Transverse colon (tissue), 4 donors: ENCODE data around the gene RGS19. TPM values are rescaled to one million over a fixed set of nuclear protein-coding genes. Genes with fewer than 3 reads are reported as not detected.

Source experiments
- DNase-seq: peaks from one replicate; pipeline ENCODE4 v3.0.0-alpha.2; 2019
- H3K27ac ChIP-seq, 4 donors: fragments of 200-600 bp; sonication (generic); 2 replicates each; pipeline ENCODE4 v1.5.1; 2016 to 2018; ENCODE audit warnings: inconsistent platforms in 4 of 4
- H3K27me3 ChIP-seq: fragments of 200-600 bp; sonication (generic); 2 replicates; pipeline ENCODE4 v1.5.1; 2017; ENCODE audit warnings: inconsistent platforms
- H3K36me3 ChIP-seq, 4 donors: fragments of 200-600 bp; sonication (generic); 2 replicates each; pipeline ENCODE4 v1.5.1; 2017 to 2019; ENCODE audit warnings: inconsistent platforms in 4 of 4
- H3K4me1 ChIP-seq, 4 donors: fragments of 200-600 bp; sonication (generic); 2 replicates each; pipeline ENCODE4 v1.5.1; 2017 to 2020; ENCODE audit warnings: inconsistent platforms in 4 of 4
- H3K4me3 ChIP-seq, 4 donors: fragments of 200-600 bp; sonication (generic); 1 replicate in 1 of 4; 2 replicates in 3 of 4; pipeline versions ENCODE4 v1.5.1 to v1.6.1; 2017 to 2019; ENCODE audit warnings: inconsistent platforms in 4 of 4
- H3K9me3 ChIP-seq, 2 donors: fragments of 200-600 bp; sonication (generic); 2 replicates each; pipeline ENCODE4 v1.5.1; 2017 to 2019; ENCODE audit warnings: inconsistent platforms in 2 of 2
- EP300 ChIP-seq: sonication (generic); formaldehyde crosslinking; IDR thresholded peaks from one replicate; pipeline ENCODE4 v1.6.1; 2017; ENCODE audit warnings: antibody characterized with exemption, low read depth
- POLR2A ChIP-seq: fragments of 450-650 bp; IDR thresholded peaks from one replicate; pipeline ENCODE4 v1.6.1; 2016; ENCODE audit warnings: antibody characterized with exemption, mild to moderate bottlenecking, moderate library complexity
- POLR2AphosphoS5 ChIP-seq, 3 donors: sonication (generic); formaldehyde crosslinking; IDR thresholded peaks; one replicate each; pipeline ENCODE4 v1.6.1; 2016; ENCODE audit warnings: antibody characterized with exemption in 3 of 3
- WGBS, 2 donors: methylation state at CpG; one replicate each; pipeline ENCODE4 v1.1.5; 2018; ENCODE audit warnings: low coverage in 1 of 2; 5-methylcytosine and 5-hydroxymethylcytosine counted together
- in situ Hi-C, 4 donors: fragments of 200-750 bp; cut with MboI; loops; one replicate each; pipeline versions ENCODE4 v1.15.0 to v1.15.1; 2017; ENCODE audit warnings: low sequenced_read_pairs in 3 of 4, low pct_ligation_motif_present in 1 of 4, low pct_unique_long_range_greater_than_20kb in 1 of 4
- intact Hi-C: fragments of 100-400 bp; cut with DNase I; formaldehyde crosslinking; loops from one replicate; pipeline ENCODE4 v1.15.1; 2023; ENCODE audit warnings: low total_unique reads
- total RNA-seq, 4 donors: library from RNA; depleted of rRNA; stranded (reverse); fragments of >200 nt; gene quantifications; one replicate each; pipeline ENCODE4 v1.1.0, GENCODE V29; 2016
- TF ChIP-seq, protein P1 (sequence below), 5 experiments: fragments of 200-600 bp in 3 of 5; fragments of 450-650 bp in 2 of 5; sonication (generic) in 3 of 5; IDR thresholded peaks; 1 replicate in 2 of 5; 2 replicates in 3 of 5; pipeline ENCODE4 v1.5.1; 2016 to 2017; ENCODE audit warnings: antibody characterized with exemption in 5 of 5, inconsistent platforms in 3 of 5, mild to moderate bottlenecking in 2 of 5, moderate library complexity in 1 of 5

The RGS19 gene
- total RNA-seq, 4 donors from 2014 or later = 5.5 to 37.4 (median 10.8) TPM; not detected in 1

DNA sequence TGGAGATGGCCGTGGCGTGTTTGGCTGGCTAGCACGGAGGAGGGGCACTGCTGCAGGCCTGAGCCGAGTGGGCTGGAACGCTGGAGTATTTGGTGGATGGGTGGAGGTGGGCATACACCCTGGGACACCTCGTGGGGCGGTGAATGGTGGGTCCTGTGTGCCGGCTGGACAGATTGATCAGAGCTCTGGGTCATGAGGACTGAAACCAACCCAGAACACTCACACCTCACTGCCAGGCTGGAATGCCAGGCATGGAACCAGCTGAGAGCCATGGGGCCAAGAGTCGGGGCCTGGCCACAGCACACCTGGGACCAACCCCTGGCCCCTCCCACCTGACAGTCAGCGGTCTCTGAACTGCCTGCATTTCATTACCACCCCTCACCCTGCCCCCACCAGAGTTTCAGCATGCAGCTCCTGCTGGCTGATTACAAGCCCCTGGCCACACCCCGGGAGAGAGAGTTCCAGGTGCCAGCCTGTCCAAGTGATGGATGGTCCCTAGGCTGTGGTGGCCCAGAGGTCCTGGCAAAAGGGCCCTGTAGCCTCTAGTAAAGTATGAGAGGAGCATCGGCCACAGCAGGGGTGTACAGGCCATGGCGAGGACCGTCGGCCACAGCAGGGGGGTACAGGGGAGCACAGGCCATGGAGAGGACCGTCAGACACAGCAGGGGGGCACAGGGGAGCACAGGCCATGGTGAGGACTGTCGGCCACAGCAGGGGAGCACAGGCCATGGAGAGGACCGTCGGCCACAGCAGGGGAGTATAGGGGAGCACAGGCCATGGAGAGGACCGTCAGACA lies 24.8 kb upstream of the RGS19 start:
- no peak overlapping the region for H3K4me3 ChIP-seq
- in situ Hi-C loops (no loop called here), intact Hi-C loops (no loop called here)
- no peaks in the 10 kb centered on the region for H3K36me3 ChIP-seq
- no peak for TF ChIP-seq POLR2AphosphoS5 (IDR thresholded peaks at IDR 0.05)
- TF ChIP-seq EP300 = no peak
- TF ChIP-seq POLR2A = no peak
- TF ChIP-seq, protein P1, sequence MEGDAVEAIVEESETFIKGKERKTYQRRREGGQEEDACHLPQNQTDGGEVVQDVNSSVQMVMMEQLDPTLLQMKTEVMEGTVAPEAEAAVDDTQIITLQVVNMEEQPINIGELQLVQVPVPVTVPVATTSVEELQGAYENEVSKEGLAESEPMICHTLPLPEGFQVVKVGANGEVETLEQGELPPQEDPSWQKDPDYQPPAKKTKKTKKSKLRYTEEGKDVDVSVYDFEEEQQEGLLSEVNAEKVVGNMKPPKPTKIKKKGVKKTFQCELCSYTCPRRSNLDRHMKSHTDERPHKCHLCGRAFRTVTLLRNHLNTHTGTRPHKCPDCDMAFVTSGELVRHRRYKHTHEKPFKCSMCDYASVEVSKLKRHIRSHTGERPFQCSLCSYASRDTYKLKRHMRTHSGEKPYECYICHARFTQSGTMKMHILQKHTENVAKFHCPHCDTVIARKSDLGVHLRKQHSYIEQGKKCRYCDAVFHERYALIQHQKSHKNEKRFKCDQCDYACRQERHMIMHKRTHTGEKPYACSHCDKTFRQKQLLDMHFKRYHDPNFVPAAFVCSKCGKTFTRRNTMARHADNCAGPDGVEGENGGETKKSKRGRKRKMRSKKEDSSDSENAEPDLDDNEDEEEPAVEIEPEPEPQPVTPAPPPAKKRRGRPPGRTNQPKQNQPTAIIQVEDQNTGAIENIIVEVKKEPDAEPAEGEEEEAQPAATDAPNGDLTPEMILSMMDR (IDR thresholded peaks at IDR 0.05) = no peak
- H3K27me3 ChIP-seq = peaks cover 43% of the 10 kb centered on the region
- H3K27ac ChIP-seq = no peak overlapping the region
- 74 to 77% methylated on average over 7 to 20 of the region's 20 CpGs for WGBS, 2 donors
- H3K9me3 ChIP-seq = no peaks in the 10 kb centered on the region
- H3K4me1 ChIP-seq = peaks cover 0 to 10% (median 7%) of the 10 kb centered on the region in 4 donors
- peak; percentile 3 for DNase-seq

DNA sequence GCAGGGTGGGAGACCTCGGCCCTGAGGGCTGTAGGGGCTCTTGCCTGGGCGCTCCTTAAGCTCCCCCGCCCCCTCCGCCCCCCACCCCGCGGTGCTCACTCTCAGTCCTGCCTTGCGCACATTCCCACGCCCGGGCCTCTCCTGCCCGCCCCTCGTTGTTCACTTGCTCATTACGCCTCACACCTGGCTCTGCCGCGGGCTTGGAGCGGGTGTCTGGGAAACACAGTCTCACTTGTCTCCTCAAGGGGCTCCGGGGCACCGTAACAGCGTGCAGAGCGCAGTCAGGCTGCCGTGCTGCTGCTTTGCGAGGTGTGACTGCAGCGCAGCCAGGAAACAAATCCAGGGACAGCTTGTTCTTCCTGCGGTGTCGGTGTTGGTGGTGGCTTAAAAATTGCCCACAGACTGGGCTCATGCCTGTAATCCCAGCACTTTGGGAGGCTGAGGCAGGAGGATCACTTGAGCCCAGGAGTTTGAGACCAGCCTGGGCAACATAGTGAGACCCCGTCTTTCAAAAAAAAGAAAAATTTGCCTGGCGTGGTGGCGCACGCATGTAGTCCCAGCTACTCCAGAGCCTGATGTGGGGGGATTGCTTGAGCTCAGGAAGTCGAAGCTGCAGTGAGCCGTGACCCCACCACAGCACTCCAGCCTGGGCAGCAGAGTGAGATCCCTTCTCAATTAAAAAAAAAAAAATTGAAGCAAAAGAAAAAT lies 23.5 kb upstream of the RGS19 start:
- Histone ChIP-seq H3K36me3 (no peaks in the 10 kb centered on the region), H3K9me3 (no peaks in the 10 kb centered on the region), H3K27me3 (peaks cover 44% of the 10 kb centered on the region), H3K4me3 (peak overlapping the region in 1 of 4 donors; percentile 50), H3K4me1 (peaks cover 0 to 10% (median 7%) of the 10 kb centered on the region in 4 donors), H3K27ac (no peak overlapping the region)
- DNase-seq = no peak
- in situ Hi-C loops (no loop called here), intact Hi-C loops (no loop called here)
- TF ChIP-seq POLR2A = no peak
- WGBS, 2 donors = 22 to 79% methylated on average over 3 to 29 of the region's 30 CpGs

DNA sequence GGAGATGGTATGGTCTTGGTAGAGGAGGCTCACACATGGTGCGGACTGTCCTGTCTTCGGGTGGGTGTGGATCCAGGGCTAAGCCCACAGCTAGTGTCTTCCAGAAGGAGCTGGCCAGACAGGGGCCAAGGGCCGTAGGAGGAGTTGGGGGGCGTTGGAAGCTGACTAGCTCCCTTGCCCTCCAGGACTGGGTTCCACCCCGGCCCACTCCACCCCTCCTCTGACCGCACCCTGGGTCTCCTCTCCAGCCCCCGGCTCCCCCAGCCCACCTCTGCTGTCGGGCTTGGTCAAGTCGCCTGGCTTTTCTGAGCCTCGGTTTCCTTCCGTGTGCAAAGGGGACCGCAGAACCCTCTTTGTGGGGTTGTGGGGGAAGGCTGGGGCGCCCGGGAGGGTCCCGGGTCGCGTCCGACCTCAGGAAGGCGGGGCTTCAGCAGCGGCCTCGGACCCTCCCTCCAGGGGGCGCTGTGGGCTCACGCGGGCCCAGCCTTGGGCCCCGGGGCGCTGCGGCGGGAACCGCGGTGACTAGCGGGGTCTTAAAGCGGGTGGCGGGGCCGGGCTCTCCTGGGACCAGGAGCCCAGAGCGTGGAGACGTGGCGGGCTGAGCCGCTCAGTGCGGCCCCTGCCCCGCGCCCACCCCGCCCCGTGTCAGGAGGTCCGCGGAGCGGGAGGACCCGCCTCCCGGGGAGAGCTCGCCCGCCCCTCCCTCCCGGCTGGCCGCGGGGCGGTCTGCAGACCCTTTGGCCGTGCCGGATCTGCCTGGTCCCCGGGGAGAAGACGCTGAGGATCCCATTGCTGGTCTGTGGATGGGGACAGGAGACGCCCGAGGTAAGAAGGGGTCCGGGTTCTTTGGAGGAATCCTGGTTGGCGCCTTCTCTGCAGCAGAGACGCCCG lies 22.7 kb upstream of the RGS19 start:
- in situ Hi-C loops = no loop called here
- intact Hi-C loops = no loop called here

DNA sequence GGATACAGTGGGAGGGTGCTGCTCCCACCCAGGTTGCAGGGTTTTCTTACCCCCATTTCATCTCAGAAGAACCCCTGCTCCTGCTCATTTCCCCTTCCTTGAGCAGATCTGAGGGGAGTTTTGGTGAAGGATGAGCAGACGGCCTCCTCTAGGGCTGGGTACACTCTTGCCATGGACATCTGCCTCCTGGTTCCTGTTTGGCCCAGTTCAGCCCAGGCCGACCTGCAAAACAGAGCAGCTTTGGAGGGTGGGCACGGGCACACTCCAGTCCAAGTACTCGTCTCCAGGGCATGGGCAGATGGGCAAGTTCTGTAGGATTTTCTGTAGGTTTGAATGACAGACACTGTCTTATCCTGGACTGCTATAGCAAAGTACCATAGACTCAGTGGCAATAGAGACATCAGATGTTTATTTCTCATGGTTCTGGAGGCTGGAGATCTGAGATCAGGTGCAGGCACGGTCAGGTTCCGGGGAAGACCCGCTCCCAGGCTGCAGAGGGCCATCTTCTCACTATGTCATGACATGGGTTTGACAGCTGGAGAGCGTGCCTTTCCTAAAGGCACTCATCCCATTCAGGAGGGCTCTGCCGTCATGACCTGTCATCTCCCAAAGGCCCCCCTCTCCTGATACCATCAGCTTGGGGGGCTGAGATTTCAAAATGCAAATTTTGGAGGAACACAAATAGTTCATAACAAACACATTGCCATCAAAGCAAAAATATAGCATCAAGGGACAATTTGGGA lies 21.8 kb upstream of the RGS19 start:
- in situ Hi-C loops = no loop called here
- H3K36me3 ChIP-seq = no peaks in the 10 kb centered on the region

More for the DNA sequence above, 22.7 kb upstream of the RGS19 start:
- TF ChIP-seq POLR2AphosphoS5 (IDR thresholded peaks at IDR 0.05) = no peak
- TF ChIP-seq, protein P1 (IDR thresholded peaks at IDR 0.05) = peak; percentile 26 to 67 (median 56)
- Histone ChIP-seq H3K9me3 (no peaks in the 10 kb centered on the region), H3K36me3 (no peaks in the 10 kb centered on the region), H3K27ac (no peak overlapping the region), H3K4me1 (peaks cover 0 to 10% (median 7%) of the 10 kb centered on the region in 4 donors), H3K27me3 (peaks cover 44% of the 10 kb centered on the region), H3K4me3 (peak overlapping the region in 2 of 4 donors; percentile 21 to 50)
- peak; percentile 41 for DNase-seq
- WGBS, 2 donors = 11% methylated on average over 40 of the region's 64 CpGs; no CpG with 5 or more reads in 1 of the 2 donors

More for the DNA sequence above, 21.8 kb upstream of the RGS19 start:
- intact Hi-C loops = no loop called here
- Histone ChIP-seq H3K27me3 (peaks cover 44% of the 10 kb centered on the region), H3K27ac (no peak overlapping the region), H3K4me1 (peaks cover 0 to 10% (median 7%) of the 10 kb centered on the region in 4 donors), H3K9me3 (no peaks in the 10 kb centered on the region), H3K4me3 (no peak overlapping the region)
- TF ChIP-seq POLR2AphosphoS5 (IDR thresholded peaks at IDR 0.05) (no peak), POLR2A (no peak), EP300 (no peak)
- TF ChIP-seq, protein P1 (IDR thresholded peaks at IDR 0.05) = no peak
- 83% methylated on average over 9 of the region's 9 CpGs; no CpG with 5 or more reads in 1 of the 2 donors for WGBS, 2 donors
- no peak for DNase-seq
